CD4-positive, alpha-beta T cell treated with Interleukin-17A for 1 hour (primary cell): ENCODE results near the gene SPECC1.
"Not testable (repeated sequence)": the region's sequence is repeated elsewhere in the genome, so short reads cannot be mapped to it uniquely, and the experiment has no call there.

Source experiments
- DNase-seq: peaks from one replicate; pipeline ENCODE4 v3.0.0-alpha.2; 2020

SPECC1 gene

DNA sequence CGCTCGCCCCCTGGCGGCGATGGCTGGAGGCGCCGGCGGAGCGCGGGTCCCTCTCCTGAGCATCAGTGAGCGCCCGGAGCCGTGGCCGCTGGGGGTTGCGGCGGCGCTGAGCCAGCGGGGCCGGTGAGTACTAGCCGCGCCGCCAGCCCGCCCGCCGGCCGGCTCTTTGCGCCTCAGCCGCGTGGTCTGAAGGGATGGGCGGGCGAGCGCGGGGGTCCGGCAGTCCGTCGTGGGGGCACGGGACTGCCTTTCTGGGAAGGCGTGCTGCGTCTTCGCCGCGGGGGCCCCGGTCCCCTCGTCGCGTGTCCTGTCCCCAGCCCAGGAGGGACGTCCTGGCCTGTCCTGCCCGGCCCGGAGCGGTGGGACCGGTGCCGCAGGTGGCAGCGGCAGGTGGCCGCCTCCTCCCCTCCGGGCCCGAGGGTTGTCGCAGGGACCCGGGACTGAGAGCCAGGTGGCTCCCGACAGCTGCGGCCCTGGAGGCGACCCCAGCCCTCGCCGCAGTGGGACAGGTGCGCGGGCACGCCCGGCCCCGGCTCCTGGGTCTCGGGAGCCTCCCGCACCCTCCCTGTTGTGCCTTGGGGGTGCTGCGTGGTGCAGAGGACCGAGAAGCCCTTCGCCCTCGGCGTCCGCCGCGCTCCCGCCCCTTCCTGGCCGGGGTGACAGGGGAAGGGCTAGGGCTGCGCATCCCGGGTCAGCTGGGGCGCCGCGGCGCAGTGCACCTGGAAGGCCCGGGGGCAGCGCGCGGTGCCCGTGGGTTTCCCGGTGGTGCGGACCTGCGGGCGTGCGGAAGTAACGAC, at the start of gene SPECC1:
TSS of gene SPECC1 (plus strand) at position 58 of the 797 bp plus-strand sequence. CDS start 87,293 bp downstream, outside the sequence.
- DNase-seq, result peak; percentile 88

- not testable (repeated sequence) for DNase-seq
These were observed 46.2 kb upstream of the SPECC1 start for GRCh38 chr17:19962954-19963353.

DNA sequence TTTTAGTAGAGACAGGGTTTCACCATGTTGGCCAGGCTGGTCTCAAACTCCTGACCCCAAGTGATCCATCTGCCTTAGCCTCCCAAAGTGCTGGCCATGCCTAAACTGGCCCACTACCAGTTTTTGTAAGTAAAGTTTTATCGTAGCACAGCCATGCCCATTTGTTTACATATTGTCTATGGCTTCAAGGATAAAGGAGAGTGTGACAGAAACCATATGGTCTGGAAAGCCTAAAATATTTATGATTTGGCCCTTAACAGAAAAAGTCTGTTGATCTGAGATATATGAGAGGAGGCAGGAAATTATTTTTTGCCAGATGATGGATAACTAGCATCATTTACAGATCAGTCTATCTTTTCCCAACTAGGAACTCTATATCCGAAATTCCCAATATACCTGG, 36.0 kb upstream of the SPECC1 start:
- no peak for DNase-seq

DNA sequence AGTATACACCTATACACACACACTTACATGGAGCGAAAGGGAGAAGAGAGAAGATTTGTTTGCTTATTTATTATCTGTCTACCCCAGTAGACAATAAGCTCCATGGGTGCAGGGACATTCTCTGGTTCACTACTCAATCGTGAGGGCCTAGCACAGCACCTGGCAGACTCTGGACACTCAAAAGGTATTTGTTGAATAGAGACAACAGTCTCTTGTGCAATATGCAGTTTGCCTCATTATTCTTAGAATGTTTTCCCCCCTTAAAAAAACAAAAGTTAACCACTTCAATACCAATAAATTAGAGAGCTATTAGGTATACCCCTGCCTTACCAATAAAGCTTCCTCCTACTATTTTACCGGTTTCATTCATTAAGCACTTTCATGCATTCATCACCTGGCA, 33.6 kb upstream of the SPECC1 start:
- no peak for DNase-seq

GRCh38 chr17:19977293-19978208, 31.6 kb upstream of the SPECC1 start, which contains the start of gene AKAP10:
Gene AKAP10, minus strand, starts transcription at chr17:19977828. Its CDS starts 149 bp downstream, at chr17:19977679.
- DNase-seq, result peak; percentile 92

- DNase-seq, result peak; percentile 39
These were observed 30.9 kb upstream of the SPECC1 start for GRCh38 chr17:19978209-19978802.

DNA sequence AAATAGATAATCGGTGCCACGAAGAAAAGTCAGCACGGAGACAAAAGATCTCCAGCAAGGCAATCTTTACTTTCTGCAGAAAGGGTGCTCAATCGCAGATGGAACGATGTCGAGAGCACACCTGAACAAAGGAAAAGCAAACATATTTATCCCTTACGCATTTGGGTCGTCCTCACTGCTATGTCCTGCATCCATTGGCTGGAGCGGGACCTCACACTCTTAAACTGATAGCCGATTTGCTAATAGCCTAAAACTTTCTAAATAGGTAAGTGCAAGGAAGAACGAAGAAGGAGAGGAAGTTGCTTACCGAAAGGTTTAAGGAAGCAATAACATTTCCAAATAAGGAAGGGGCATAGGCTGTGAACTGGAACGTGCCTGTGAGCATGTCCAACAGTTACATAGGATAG, 30.4 kb upstream of the SPECC1 start:
- no peak for DNase-seq

DNA sequence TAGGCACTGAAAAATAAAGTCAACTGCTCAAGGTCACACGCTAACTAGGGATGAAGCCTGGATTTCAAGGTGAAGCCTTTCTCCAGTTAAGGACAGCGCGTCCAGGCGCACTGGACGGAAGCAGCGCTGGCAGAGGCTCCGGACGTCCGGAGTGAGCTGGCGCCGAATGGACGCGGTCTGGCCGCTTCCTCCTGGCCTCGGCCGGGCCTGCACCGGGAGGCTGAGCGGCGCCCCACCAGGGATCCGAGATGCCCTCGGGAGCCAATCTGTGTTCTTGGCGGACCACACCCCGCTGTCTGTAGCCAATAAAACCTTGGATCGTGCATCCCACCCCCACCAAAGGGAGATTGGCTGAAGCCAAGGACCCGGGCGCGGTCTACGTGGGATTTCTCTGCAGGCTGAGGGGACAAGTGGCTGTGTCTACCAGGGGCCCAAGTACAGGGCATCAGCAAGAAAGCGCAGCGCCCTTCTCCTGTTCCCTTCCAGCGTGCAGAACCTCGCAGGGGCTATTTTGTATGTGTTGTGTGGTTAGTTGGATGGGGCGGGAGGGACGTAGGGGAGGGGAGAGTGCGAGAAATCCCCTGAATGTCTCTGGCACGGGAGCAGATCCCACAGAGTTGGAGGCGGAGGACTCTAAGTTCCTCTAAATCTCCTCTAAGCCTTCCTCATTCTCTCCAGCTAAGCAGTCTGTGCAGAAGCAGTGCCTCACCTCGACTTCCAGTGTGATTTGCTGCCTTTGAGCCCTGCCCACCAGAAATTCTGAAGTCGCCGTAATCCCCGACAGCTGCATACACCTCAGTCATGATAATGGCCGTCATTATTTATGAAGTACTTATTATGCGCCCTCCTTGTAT, 29.0 kb upstream of the SPECC1 start:
- DNase-seq, result no peak

- DNase-seq, result no peak
These were observed 22.0 kb upstream of the SPECC1 start for GRCh38 chr17:19986941-19987861.

GRCh38 chr17:19987897-19988296, 21.3 kb upstream of the SPECC1 start:
- DNase-seq, result no peak

GRCh38 chr17:19991252-19991885, 17.8 kb upstream of the SPECC1 start:
- no peak for DNase-seq

GRCh38 chr17:19992803-19993713, 16.1 kb upstream of the SPECC1 start:
- peak; percentile 84 for DNase-seq

GRCh38 chr17:19996086-19996485, 13.1 kb upstream of the SPECC1 start:
- no peak for DNase-seq

DNA sequence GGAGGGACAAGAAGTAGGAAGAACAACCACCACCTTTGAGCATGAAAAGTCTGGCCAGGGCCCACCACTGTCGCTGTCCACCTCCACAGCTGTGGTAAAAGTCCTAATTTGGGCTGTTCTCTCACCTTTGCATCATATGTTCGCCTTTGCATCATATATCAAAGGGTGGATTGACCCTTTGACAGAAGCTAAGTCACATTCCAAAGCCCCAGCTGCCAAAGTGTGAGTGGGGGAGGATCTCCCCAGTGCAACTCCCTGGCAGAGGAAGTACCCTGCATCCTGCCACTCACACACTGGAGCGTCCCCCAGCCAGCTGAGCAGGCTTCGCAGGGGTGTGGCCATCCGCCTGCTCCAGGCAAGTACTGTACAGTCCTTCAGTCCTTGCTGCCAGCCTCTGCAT, 12.7 kb upstream of the SPECC1 start:
- DNase-seq, result no peak

DNA sequence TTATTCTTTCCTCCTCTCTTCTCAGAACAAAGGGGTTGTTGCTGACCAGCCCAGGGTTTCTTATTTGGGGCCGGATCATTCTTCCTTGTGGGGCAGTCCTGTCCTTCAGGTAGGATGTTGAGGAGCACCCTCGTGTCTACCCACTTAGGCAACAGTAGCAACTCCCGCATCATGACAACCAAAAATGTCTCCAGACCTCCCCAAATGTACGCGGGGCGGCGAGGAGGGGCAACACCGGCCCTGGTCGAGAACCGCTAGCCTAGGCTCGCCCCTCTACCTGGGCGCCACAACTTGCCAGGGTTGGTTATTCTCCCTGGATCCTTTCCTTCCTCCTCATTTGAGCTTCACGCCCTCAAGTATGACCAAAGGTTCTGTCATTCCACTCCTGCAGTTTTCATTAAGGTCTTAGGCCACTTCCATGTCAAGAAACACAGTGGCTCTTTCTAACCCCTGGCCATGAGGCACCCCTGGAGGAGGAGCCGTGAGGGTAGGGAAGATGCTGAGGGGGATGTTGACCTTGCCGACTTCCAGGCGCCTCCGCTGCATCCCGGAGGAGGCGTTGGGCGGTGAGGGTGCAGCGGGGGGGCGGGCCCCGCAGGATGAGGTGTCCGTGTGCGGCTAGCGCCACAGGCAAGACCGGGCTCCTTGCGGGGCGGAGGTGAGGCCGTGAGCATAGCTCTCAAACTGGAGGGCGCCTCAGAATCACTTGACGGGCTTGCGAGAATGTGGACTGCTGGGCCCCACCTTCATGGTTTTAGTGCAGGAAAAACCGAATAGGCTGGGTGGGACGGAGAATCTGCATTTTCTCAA, 712 bp upstream of the SPECC1 start:
- DNase-seq, result no peak

GRCh38 chr17:20009052-20009301, 182 bp upstream of the SPECC1 start:
- DNase-seq, result no peak

- peak; percentile 17 for DNase-seq
These were observed 1.1 kb downstream of the SPECC1 start for GRCh38 chr17:20010099-20010863.

DNA sequence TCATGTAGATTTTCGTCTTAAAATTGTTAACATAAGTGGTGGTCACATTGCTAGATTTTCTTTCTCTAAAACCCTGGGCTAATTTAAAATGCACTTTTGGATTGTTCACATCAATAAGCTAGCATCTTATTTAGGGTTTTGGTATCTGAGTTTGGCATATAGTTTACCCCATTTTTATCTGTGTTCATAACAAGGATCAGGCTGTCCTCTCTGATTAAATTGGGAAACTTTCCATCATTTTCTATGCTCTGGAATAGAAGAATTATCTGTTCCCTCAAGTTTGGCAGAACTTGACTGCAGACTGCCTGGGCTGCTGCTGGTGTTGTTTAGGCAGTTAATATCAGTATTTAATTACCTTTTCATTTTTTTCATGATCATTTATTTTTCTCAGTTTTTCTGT, 1.8 kb downstream of the SPECC1 start:
- no peak for DNase-seq
